Panc1 (cell line): ENCODE data around the gene CARMIL1. TPM values are rescaled to one million over a fixed set of nuclear protein-coding genes. Genes with fewer than 3 reads are reported as not detected.

Experiments
- ATAC-seq: fragments of 200-7000 bp; cut with Tn5 transposase; 2 replicates; pipeline ENCODE4 v1.9.1; 2020; ENCODE audit warnings: mild to moderate bottlenecking, moderate library complexity
- BruUV-seq: library from RNA; stranded (reverse); fragments of 400-500 nt; replicated peaks from 2 replicates; lab custom pipeline; 2021; lab: Mats Ljungman, UMichigan
- CTCF ChIA-PET: fragments of 300-600 bp; sonication (Branson Sonifier 250); formaldehyde crosslinking; loops from one replicate; lab custom pipeline; 2022; ENCODE audit warnings: antibody characterized with exemption; lab: Charles Lee
- POLR2A ChIA-PET: fragments of 300-600 bp; sonication (Branson Sonifier 250); formaldehyde crosslinking; loops from one replicate; lab custom pipeline; 2022; ENCODE audit warnings: antibody characterized with exemption; lab: Charles Lee
- DNase-seq: peaks from one replicate; pipeline ENCODE4 v3.0.0-alpha.2; 2010; ENCODE audit warnings: low read depth, low spot score
- H3K27ac ChIP-seq: 2 replicates; pipeline ENCODE4 v1.5.1; 2011; ENCODE audit warnings: mild to moderate bottlenecking, low read length, inconsistent platforms
- H3K27me3 ChIP-seq: fragments of 200-500 bp; sonication (Bioruptor generic); 2 replicates; pipeline ENCODE4 v1.6.0; 2014; ENCODE audit warnings: low read length, inconsistent platforms; ENCODE audit not compliant: control insufficient read depth, insufficient read depth
- H3K36me3 ChIP-seq: fragments of 200-500 bp; sonication (Bioruptor generic); 2 replicates; pipeline ENCODE4 v1.5.1; 2014; ENCODE audit warnings: inconsistent platforms, mild to moderate bottlenecking, low read length, moderate library complexity; ENCODE audit not compliant: control insufficient read depth, insufficient read depth
- H3K4me1 ChIP-seq: 2 replicates; pipeline ENCODE4 v1.5.1; 2011; ENCODE audit warnings: inconsistent platforms, mild to moderate bottlenecking, low read length, moderate library complexity; ENCODE audit not compliant: control insufficient read depth, insufficient read depth
- H3K4me3 ChIP-seq, 2 experiments: 2 replicates each; pipeline ENCODE4 v1.5.1; 2011 to 2012; ENCODE audit warnings: low read depth in 2 of 2, low read length in 2 of 2, mild to moderate bottlenecking in 2 of 2, inconsistent platforms in 1 of 2, moderate library complexity in 1 of 2
- H3K9me3 ChIP-seq: fragments of 200-500 bp; sonication (Bioruptor generic); 2 replicates; pipeline ENCODE4 v1.5.1; 2014; ENCODE audit warnings: low read depth, mild to moderate bottlenecking, inconsistent platforms, low read length, moderate library complexity; ENCODE audit not compliant: control insufficient read depth, insufficient read depth
- POLR2AphosphoS5 ChIP-seq: IDR thresholded peaks from 2 replicates; pipeline ENCODE4 v1.6.1; 2012; ENCODE audit warnings: mild to moderate bottlenecking, low read depth, low read length, moderate library complexity
- SIN3A ChIP-seq: IDR thresholded peaks from 2 replicates; pipeline ENCODE4 v1.6.1; 2012; ENCODE audit warnings: low read depth, mild to moderate bottlenecking, low read length, moderate library complexity, borderline replicate concordance; ENCODE audit not compliant: insufficient read depth
- TCF7L2 ChIP-seq: IDR thresholded peaks from 2 replicates; pipeline ENCODE4 v1.6.1; 2011; ENCODE audit warnings: mild to moderate bottlenecking, low read depth, low read length, inconsistent platforms
- in situ Hi-C: cut with HindIII; loops from 2 replicates; pipeline ENCODE4 v1.10.0; 2016; ENCODE audit warnings: low sequenced_read_pairs, low pct_unique_long_range_greater_than_20kb
- intact Hi-C: fragments of 100-400 bp; cut with micrococcal nuclease; formaldehyde crosslinking; loops from one replicate; pipeline ENCODE4 v1.10.0; 2022; ENCODE audit not compliant: unreplicated experiment
- total RNA-seq: library from RNA; stranded (reverse); gene quantifications from one replicate; pipeline ENCODE4 v1.2.1, GENCODE V29; 2021; ENCODE audit not compliant: unreplicated experiment
- TF ChIP-seq, protein P1 (sequence below), 2 experiments: IDR thresholded peaks; 2 replicates each; pipeline ENCODE4 v1.6.1; 2011 to 2012; ENCODE audit warnings: low read depth in 2 of 2, control low read depth in 1 of 2, low read length in 1 of 2, mild to moderate bottlenecking in 1 of 2, moderate library complexity in 1 of 2; ENCODE audit not compliant: insufficient read depth in 1 of 2
- TF ChIP-seq, protein P2 (sequence below): fragments of 450-650 bp; IDR thresholded peaks from 2 replicates; pipeline ENCODE4 v1.5.1; 2017; ENCODE audit warnings: mild to moderate bottlenecking

The CARMIL1 gene
- total RNA-seq, 1 experiment from 2014 or later = 4.0 TPM

DNA sequence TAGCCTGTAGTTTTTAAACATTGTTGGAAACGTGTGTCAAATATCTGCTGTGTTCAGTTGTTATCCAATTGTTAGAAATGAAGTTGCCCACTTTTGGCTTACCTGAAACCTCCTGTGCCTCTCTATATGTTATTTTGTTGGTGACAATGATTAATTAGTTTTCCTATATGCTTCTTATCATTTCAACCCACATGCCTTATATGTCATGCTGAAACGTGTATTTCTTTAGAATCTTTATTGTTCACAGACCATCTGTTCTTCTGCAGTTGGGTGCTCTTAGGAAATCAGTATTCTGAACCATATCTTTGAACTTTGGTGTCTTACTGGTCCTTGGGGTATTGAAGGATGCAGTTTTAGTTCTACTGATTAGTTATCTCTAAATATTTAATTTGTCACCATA lies 281.7 kb downstream of the CARMIL1 start:
- H3K9me3 ChIP-seq = no peaks in the 10 kb centered on the region
- TF ChIP-seq POLR2AphosphoS5 = no peak
- TF ChIP-seq, protein P1, sequence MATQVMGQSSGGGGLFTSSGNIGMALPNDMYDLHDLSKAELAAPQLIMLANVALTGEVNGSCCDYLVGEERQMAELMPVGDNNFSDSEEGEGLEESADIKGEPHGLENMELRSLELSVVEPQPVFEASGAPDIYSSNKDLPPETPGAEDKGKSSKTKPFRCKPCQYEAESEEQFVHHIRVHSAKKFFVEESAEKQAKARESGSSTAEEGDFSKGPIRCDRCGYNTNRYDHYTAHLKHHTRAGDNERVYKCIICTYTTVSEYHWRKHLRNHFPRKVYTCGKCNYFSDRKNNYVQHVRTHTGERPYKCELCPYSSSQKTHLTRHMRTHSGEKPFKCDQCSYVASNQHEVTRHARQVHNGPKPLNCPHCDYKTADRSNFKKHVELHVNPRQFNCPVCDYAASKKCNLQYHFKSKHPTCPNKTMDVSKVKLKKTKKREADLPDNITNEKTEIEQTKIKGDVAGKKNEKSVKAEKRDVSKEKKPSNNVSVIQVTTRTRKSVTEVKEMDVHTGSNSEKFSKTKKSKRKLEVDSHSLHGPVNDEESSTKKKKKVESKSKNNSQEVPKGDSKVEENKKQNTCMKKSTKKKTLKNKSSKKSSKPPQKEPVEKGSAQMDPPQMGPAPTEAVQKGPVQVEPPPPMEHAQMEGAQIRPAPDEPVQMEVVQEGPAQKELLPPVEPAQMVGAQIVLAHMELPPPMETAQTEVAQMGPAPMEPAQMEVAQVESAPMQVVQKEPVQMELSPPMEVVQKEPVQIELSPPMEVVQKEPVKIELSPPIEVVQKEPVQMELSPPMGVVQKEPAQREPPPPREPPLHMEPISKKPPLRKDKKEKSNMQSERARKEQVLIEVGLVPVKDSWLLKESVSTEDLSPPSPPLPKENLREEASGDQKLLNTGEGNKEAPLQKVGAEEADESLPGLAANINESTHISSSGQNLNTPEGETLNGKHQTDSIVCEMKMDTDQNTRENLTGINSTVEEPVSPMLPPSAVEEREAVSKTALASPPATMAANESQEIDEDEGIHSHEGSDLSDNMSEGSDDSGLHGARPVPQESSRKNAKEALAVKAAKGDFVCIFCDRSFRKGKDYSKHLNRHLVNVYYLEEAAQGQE (IDR thresholded peaks at IDR 0.05; ENCODE audit: insufficient read depth in 1 of 2, low read depth in 2 of 2, low read length in 1 of 2) = no peak
- no peak for TF ChIP-seq TCF7L2
- TF ChIP-seq, protein P2, sequence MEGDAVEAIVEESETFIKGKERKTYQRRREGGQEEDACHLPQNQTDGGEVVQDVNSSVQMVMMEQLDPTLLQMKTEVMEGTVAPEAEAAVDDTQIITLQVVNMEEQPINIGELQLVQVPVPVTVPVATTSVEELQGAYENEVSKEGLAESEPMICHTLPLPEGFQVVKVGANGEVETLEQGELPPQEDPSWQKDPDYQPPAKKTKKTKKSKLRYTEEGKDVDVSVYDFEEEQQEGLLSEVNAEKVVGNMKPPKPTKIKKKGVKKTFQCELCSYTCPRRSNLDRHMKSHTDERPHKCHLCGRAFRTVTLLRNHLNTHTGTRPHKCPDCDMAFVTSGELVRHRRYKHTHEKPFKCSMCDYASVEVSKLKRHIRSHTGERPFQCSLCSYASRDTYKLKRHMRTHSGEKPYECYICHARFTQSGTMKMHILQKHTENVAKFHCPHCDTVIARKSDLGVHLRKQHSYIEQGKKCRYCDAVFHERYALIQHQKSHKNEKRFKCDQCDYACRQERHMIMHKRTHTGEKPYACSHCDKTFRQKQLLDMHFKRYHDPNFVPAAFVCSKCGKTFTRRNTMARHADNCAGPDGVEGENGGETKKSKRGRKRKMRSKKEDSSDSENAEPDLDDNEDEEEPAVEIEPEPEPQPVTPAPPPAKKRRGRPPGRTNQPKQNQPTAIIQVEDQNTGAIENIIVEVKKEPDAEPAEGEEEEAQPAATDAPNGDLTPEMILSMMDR = no peak
- TF ChIP-seq SIN3A = no peak
- in situ Hi-C loops (no loop called here), intact Hi-C loops (no loop called here)
- ATAC-seq (no peak), DNase-seq (no peak)
- no TSS peak for BruUV-seq
- H3K27me3 ChIP-seq = no peaks in the 10 kb centered on the region
- ChIA-PET POLR2A (no interaction called here), CTCF (no interaction called here)
- H3K36me3 ChIP-seq = no peaks in the 10 kb centered on the region; the same call in 1 of the 2 replicates
- H3K27ac ChIP-seq = no peak overlapping the region
- no peaks in the 10 kb centered on the region for H3K4me1 ChIP-seq
- no peak overlapping the region for H3K4me3 ChIP-seq

DNA sequence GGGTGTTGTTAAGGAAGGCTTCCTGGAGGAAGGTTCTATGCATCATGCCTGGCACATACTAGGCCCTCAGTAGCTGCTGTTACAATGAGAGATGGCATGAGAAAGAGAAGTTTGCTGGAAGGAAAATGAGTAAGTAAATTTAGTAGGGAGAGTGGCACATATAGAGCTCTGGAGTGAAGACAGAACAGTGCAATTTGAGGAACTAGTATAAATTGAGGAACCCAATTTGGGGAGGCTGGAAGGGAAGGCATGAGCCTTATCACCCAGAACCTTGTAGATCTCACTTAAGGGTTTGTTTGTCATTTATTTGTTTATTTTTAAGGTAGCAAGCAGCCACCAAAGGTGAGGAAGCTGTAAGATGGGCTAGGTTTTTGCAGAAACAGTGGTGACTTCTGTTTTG lies 285.8 kb downstream of the CARMIL1 start:
- intact Hi-C loops = no loop called here
- CTCF ChIA-PET = no interaction called here

More for the DNA sequence above, 285.8 kb downstream of the CARMIL1 start:
- Histone ChIP-seq H3K27ac (no peak overlapping the region), H3K27me3 (no peaks in the 10 kb centered on the region), H3K36me3 (no peaks in the 10 kb centered on the region), H3K9me3 (no peaks in the 10 kb centered on the region), H3K4me1 (no peaks in the 10 kb centered on the region), H3K4me3 (no peak overlapping the region)
- no TSS peak for BruUV-seq
- POLR2A ChIA-PET = no interaction called here
- in situ Hi-C loops = no loop called here
- no peak for ATAC-seq
- no peak for DNase-seq
- TF ChIP-seq, protein P2 = no peak
- no peak for TF ChIP-seq TCF7L2
- TF ChIP-seq POLR2AphosphoS5 = no peak
- TF ChIP-seq, protein P1 (IDR thresholded peaks at IDR 0.05; ENCODE audit: insufficient read depth in 1 of 2, low read depth in 2 of 2, low read length in 1 of 2) = no peak
- TF ChIP-seq SIN3A = no peak
